Small intestine (tissue), 16 donors: Measurements from ENCODE around the gene CDK7. TPM values are rescaled to one million over a fixed set of nuclear protein-coding genes. Genes with fewer than 3 reads are reported as not detected.

Experiments
- DNase-seq, 2 donors: peaks; one replicate each; pipeline versions ENCODE4 v3.0.0 to v3.0.0-alpha.2; 2013
- FAIRE-seq: peaks from 2 replicates; lab custom pipeline; 2012; peaks lifted over from hg19 to GRCh38; lab: Jason Lieb, UNC
- H3K27ac ChIP-seq, 3 donors: one replicate each; pipeline ENCODE4 v1.5.1; 2013; ENCODE audit warnings: low read length in 2 of 3, mild to moderate bottlenecking in 2 of 3, control low read depth in 1 of 3, inconsistent platforms in 1 of 3, low read depth in 1 of 3, moderate library complexity in 1 of 3
- H3K27me3 ChIP-seq, 3 donors: one replicate each; pipeline ENCODE4 v1.6.1; 2013; ENCODE audit warnings: low read length in 3 of 3, inconsistent platforms in 1 of 3; ENCODE audit not compliant: control insufficient read depth in 3 of 3, insufficient read depth in 3 of 3
- H3K36me3 ChIP-seq, 3 donors: one replicate each; pipeline ENCODE4 v1.6.1; 2013; ENCODE audit warnings: low read length in 3 of 3, inconsistent platforms in 1 of 3, low read depth in 1 of 3, mild to moderate bottlenecking in 1 of 3, moderate library complexity in 1 of 3; ENCODE audit not compliant: control insufficient read depth in 3 of 3, insufficient read depth in 2 of 3
- H3K4me1 ChIP-seq, 3 donors: one replicate each; pipeline ENCODE4 v1.6.1; 2013; ENCODE audit warnings: low read length in 2 of 3, inconsistent platforms in 1 of 3, low read depth in 1 of 3, mild to moderate bottlenecking in 1 of 3, moderate library complexity in 1 of 3; ENCODE audit not compliant: control insufficient read depth in 3 of 3, insufficient read depth in 2 of 3
- H3K4me3 ChIP-seq, 3 donors: one replicate each; pipeline ENCODE4 v1.5.1; 2013; ENCODE audit warnings: low read length in 3 of 3, control low read depth in 1 of 3, inconsistent platforms in 1 of 3, low read depth in 1 of 3, mild to moderate bottlenecking in 1 of 3, moderate library complexity in 1 of 3
- H3K9me3 ChIP-seq, 2 donors: one replicate each; pipeline ENCODE4 v1.6.1; 2013; ENCODE audit warnings: low read depth in 1 of 2, low read length in 1 of 2; ENCODE audit not compliant: control insufficient read depth in 2 of 2, insufficient read depth in 1 of 2
- WGBS, 3 donors: extraction: QIAGEN DNeasy Blood & Tissue Kit; methylation state at CpG; one replicate each; pipeline ENCODE4 v1.1.7; 2013; 5-methylcytosine and 5-hydroxymethylcytosine counted together
- long read RNA-seq, 10 donors: transcript quantifications; one replicate each; lab custom pipeline, GENCODE V29; 2026
- polyA plus RNA-seq, 4 donors: library from polyadenylated mRNA; stranded (reverse) in 3 of 4; unstranded in 1 of 4; fragments of 200-250 nt in 3 of 4; fragments of 120-200 nt in 1 of 4; gene quantifications; one replicate each; pipeline versions ENCODE4 v1.2.1 to v1.2.3, GENCODE V29; 2013
- donor health status: healthy with polysubstance abuse.
- donor health status: control.
- donor health status: control.
- donor health status: Bipolar disorder and iron deficiency.
- donor health status: healthy.

The CDK7 gene
- polyA plus RNA-seq = 10 to 100 TPM; 19.7 to 38.8 (median 22.1) TPM
- long read RNA-seq, donor 1, transcript CDK7-201 (12 exons, 1,439 nt) = major isoform, 29 of 61 reads
- long read RNA-seq, donor 1, partial matches to known transcripts = 31 of 61 reads
- long read RNA-seq, donor 1, other reads (novel, unspliced or antisense) = 0 of 61 reads
- long read RNA-seq, donor 2, transcript CDK7-201 (12 exons, 1,439 nt) = major isoform, 6 of 7 reads
- long read RNA-seq, donor 2, partial matches to known transcripts = 0 of 7 reads
- long read RNA-seq, donor 2, other reads (novel, unspliced or antisense) = 0 of 7 reads
- long read RNA-seq, donor 3, transcript CDK7-201 (12 exons, 1,439 nt) = major isoform, 6 of 12 reads
- long read RNA-seq, donor 3, partial matches to known transcripts = 6 of 12 reads
- long read RNA-seq, donor 3, other reads (novel, unspliced or antisense) = 0 of 12 reads
- long read RNA-seq, donor 4, partial matches to known transcripts = 0 of 1 reads
- long read RNA-seq, donor 4, other reads (novel, unspliced or antisense) = 0 of 1 reads
- long read RNA-seq, donor 5 = 0 reads
- long read RNA-seq, donor 6, transcript CDK7-201 (12 exons, 1,439 nt) = major isoform, 6 of 7 reads
- long read RNA-seq, donor 6, partial matches to known transcripts = 0 of 7 reads
- long read RNA-seq, donor 6, other reads (novel, unspliced or antisense) = 0 of 7 reads
- long read RNA-seq, donor 7, partial matches to known transcripts = 0 of 4 reads
- long read RNA-seq, donor 7, other reads (novel, unspliced or antisense) = 0 of 4 reads
- long read RNA-seq, donor 8 = 0 reads
- long read RNA-seq, donor 9, partial matches to known transcripts = 0 of 2 reads
- long read RNA-seq, donor 9, other reads (novel, unspliced or antisense) = 0 of 2 reads
- long read RNA-seq, donor 10, transcript CDK7-201 (12 exons, 1,439 nt) = major isoform, 9 of 23 reads
- long read RNA-seq, donor 10, partial matches to known transcripts = 12 of 23 reads
- long read RNA-seq, donor 10, other reads (novel, unspliced or antisense) = 0 of 23 reads

GRCh38 chr5:69234457-69235268 lies at the start of gene CDK7:
Gene CDK7 (plus strand): TSS chr5:69234886. CDS start chr5:69234976, 90 bp downstream.
- H3K27ac ChIP-seq = peak within 1 kb of the TSS; percentile 80 to 91 (median 85)
- WGBS, 3 donors = 0% methylated on average over 45 to 49 of the region's 49 CpGs
- FAIRE-seq (no peak), DNase-seq (peak; percentile 97)
- no peaks in the 10 kb centered on the region for H3K27me3 ChIP-seq
- peak within 1 kb of the TSS; percentile 71 to 95 (median 77) for H3K4me3 ChIP-seq
- peaks cover 2 to 6% (median 5%) of the 10 kb centered on the region in 3 donors for H3K4me1 ChIP-seq
- H3K9me3 ChIP-seq = no peaks in the 10 kb centered on the region
- H3K36me3 ChIP-seq = peaks cover 0 to 13% (median 4%) of the 10 kb centered on the region in 3 donors

DNA sequence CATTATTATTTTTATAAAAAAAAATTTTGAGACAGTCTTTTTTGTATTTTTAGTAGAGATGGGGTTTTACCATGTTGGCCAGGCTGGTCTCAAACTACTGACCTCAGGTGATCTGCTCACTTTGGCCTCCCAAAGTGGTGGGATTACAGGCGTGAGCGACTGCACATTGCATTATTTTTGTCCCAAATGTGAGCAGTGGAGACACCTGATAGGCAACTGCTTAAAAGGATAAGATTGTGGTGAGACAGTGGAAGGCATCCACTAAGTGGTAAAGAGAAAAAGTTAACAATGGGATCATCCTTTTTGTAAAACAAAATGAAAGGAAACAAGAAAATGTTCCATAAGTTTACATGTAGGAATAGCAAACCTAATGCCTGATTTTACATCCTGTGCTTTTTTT lies 47.3 kb upstream of the CDK7 start:
- FAIRE-seq (no peak), DNase-seq (no peak)
- Histone ChIP-seq H3K36me3 (peaks cover 0 to 3% (median 0%) of the 10 kb centered on the region in 3 donors), H3K4me1 (peaks cover 0 to 3% (median 1%) of the 10 kb centered on the region in 3 donors), H3K27me3 (no peaks in the 10 kb centered on the region), H3K27ac (no peak overlapping the region), H3K4me3 (no peak overlapping the region), H3K9me3 (no peaks in the 10 kb centered on the region)
- WGBS, 3 donors = 89 to 95% (median 94%) methylated on average over 2 of the region's 2 CpGs

- H3K4me3 ChIP-seq = peak overlapping the region; percentile 64 to 93 (median 66)
- H3K9me3 ChIP-seq = no peaks in the 10 kb centered on the region
- FAIRE-seq (no peak), DNase-seq (peak in 1 of 2 donors; percentile 2)
- peak overlapping the region; percentile 6 to 94 (median 83) for H3K27ac ChIP-seq
- peaks cover 0 to 5% (median 0%) of the 10 kb centered on the region in 3 donors for H3K36me3 ChIP-seq
- 13 to 18% (median 13%) methylated on average over 8 of the region's 8 CpGs for WGBS, 3 donors
- H3K4me1 ChIP-seq = peaks cover 0 to 3% (median 1%) of the 10 kb centered on the region in 3 donors
- H3K27me3 ChIP-seq = no peaks in the 10 kb centered on the region
Observed at GRCh38 chr5:69188811-69189161, 45.9 kb upstream of the CDK7 start.

DNA sequence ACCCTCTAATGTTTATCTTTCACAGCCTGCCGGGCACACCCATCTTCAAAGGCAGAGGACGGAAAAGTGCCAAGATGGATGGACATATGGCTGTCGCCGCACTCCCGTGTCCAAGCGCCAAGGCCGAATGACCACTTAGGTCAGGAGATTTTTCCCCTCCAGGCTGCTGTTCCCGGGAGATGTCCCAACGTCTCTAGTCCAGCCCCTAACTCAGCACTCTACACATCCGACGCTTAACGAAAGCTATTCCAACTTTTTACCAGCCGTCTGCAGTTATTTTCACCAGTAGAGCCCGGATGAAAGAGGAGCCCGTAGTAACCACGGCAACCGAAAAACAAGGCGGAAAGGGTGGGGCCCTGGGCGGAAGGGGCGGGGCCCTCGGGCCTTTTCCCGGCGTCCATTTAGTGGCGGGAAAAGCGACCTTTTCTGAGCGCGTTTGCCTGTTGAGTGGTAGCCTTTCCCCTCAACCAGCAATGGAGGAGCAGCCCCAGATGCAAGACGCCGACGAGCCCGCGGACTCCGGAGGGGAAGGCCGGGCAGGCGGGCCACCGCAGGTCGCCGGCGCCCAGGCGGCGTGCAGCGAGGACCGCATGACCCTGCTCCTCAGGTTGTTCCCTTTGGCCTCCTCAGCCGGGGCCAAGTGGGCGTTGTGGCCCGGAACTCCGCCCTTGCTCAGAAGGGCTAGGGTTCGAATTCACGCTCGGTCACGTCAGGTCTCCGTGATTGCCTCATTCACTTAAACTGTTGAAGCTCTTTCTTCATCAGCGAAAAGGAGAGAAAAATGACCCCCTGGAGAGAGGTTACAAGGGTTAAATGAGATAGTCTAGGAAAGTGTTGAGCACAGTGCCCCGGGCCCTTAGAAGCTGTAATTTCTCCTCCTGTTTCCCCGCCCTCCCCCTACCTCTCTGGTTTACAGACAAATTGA lies 45.3 kb upstream of the CDK7 start, which contains the start of gene CENPH:
CENPH (plus strand) TSS at position 422 of the 925 bp plus-strand sequence; CDS start at position 474, 52 bp downstream.
- H3K4me3 ChIP-seq = peak within 1 kb of the TSS; percentile 64 to 93 (median 66)
- no peaks in the 10 kb centered on the region for H3K9me3 ChIP-seq
- H3K27me3 ChIP-seq = no peaks in the 10 kb centered on the region
- peaks cover 0 to 5% (median 0%) of the 10 kb centered on the region in 3 donors for H3K36me3 ChIP-seq
- 0% methylated on average over 55 of the region's 55 CpGs for WGBS, 3 donors
- DNase-seq = peak; percentile 83 to 96
- peaks cover 0 to 3% (median 1%) of the 10 kb centered on the region in 3 donors for H3K4me1 ChIP-seq
- no peak for FAIRE-seq
- H3K27ac ChIP-seq = peak within 1 kb of the TSS; percentile 6 to 94 (median 83)

DNA sequence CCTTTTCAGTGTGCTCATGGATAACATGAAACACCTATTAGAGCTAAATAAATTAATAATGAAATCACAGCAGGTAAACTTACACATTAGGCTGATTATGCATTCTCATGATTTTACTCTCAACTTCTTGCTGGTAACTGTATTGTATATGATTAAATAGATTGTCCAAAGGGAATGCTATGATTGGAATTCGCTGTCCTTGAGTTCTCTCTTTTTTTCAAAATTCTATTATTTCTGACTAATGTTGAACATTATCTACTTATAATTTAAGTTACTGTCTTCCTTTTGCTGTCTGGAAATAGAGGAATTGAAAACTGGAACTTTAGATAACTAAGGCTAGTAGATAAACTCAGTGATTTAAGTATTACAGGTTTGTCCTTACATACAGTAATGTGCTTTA lies 32.2 kb upstream of the CDK7 start:
- no peak overlapping the region for H3K27ac ChIP-seq
- DNase-seq (no peak), FAIRE-seq (no peak)
- H3K4me3 ChIP-seq = no peak overlapping the region
- H3K36me3 ChIP-seq = peaks cover 0 to 6% (median 0%) of the 10 kb centered on the region in 3 donors
- 89 to 100% (median 93%) methylated on average over 1 of the region's 1 CpG for WGBS, 3 donors
- no peaks in the 10 kb centered on the region for H3K27me3 ChIP-seq
- H3K4me1 ChIP-seq = no peaks in the 10 kb centered on the region
- no peaks in the 10 kb centered on the region for H3K9me3 ChIP-seq

- DNase-seq (peak in 1 of 2 donors; percentile 36), FAIRE-seq (no peak)
- H3K27me3 ChIP-seq = no peaks in the 10 kb centered on the region
- no peaks in the 10 kb centered on the region for H3K9me3 ChIP-seq
- no peak overlapping the region for H3K4me3 ChIP-seq
- H3K27ac ChIP-seq = no peak overlapping the region
- H3K36me3 ChIP-seq = peaks cover 0 to 8% (median 0%) of the 10 kb centered on the region in 3 donors
- WGBS, 3 donors = 81 to 93% (median 90%) methylated on average over 5 of the region's 5 CpGs
- H3K4me1 ChIP-seq = no peaks in the 10 kb centered on the region
Observed at GRCh38 chr5:69206528-69207190, 28.0 kb upstream of the CDK7 start.

GRCh38 chr5:69209602-69210001 lies 25.1 kb upstream of the CDK7 start:
- H3K36me3 ChIP-seq = peaks cover 0 to 4% (median 0%) of the 10 kb centered on the region in 3 donors
- H3K9me3 ChIP-seq = no peaks in the 10 kb centered on the region
- 70 to 91% (median 88%) methylated on average over 2 of the region's 2 CpGs for WGBS, 3 donors
- no peaks in the 10 kb centered on the region for H3K4me1 ChIP-seq
- H3K4me3 ChIP-seq = no peak overlapping the region
- H3K27ac ChIP-seq = no peak overlapping the region
- FAIRE-seq = no peak
- no peak for DNase-seq
- no peaks in the 10 kb centered on the region for H3K27me3 ChIP-seq
